HG03378 (cell line): ENCODE results near the gene RAB22A.
"Not testable (repeated sequence)": the region's sequence is repeated elsewhere in the genome, so short reads cannot be mapped to it uniquely, and the experiment has no call there.

ENCODE experiments used
- ATAC-seq: cut with Tn5 transposase; IDR thresholded peaks from one replicate; pipeline ENCODE4 v1.9.1; 2021; ENCODE audit warnings: mild to moderate bottlenecking, moderate library complexity; ENCODE audit not compliant: unreplicated experiment

RAB22A gene

GRCh38 chr20:58340853-58341252, 31.3 kb downstream of the RAB22A start:
- no peak for ATAC-seq

GRCh38 chr20:58342104-58342945, 32.8 kb downstream of the RAB22A start:
- no peak for ATAC-seq

- no peak for ATAC-seq
Observed at GRCh38 chr20:58344741-58345140, 35.2 kb downstream of the RAB22A start.

GRCh38 chr20:58349570-58349969, 40.1 kb downstream of the RAB22A start:
- no peak for ATAC-seq

GRCh38 chr20:58352468-58352867, 43.0 kb downstream of the RAB22A start:
- ATAC-seq = no peak

- ATAC-seq = no peak
Observed at GRCh38 chr20:58359441-58359840, 49.9 kb downstream of the RAB22A start.

- ATAC-seq = no peak
Observed at GRCh38 chr20:58360936-58361335, 51.4 kb downstream of the RAB22A start.

- no peak for ATAC-seq
Observed at GRCh38 chr20:58361481-58362205, 52.1 kb downstream of the RAB22A start.

- ATAC-seq = no peak
Observed at GRCh38 chr20:58362206-58362516, 52.6 kb downstream of the RAB22A start.

GRCh38 chr20:58362970-58363369, 53.5 kb downstream of the RAB22A start:
- ATAC-seq = no peak

- ATAC-seq = no peak
Observed at GRCh38 chr20:58366866-58367265, 57.4 kb downstream of the RAB22A start.

GRCh38 chr20:58372806-58373205, 63.3 kb downstream of the RAB22A start:
- ATAC-seq = no peak

- not testable (repeated sequence) for ATAC-seq
Observed at GRCh38 chr20:58373296-58373695, 63.8 kb downstream of the RAB22A start.

GRCh38 chr20:58374027-58374850, 64.7 kb downstream of the RAB22A start:
- no peak for ATAC-seq

- ATAC-seq = no peak
Observed at GRCh38 chr20:58374906-58375758, 65.6 kb downstream of the RAB22A start.

- no peak for ATAC-seq
Observed at GRCh38 chr20:58375759-58376352, 66.3 kb downstream of the RAB22A start.

- no peak for ATAC-seq
Observed at GRCh38 chr20:58377017-58377416, 67.5 kb downstream of the RAB22A start.

GRCh38 chr20:58377766-58378401, 68.4 kb downstream of the RAB22A start:
- no peak for ATAC-seq

- ATAC-seq = no peak
Observed at GRCh38 chr20:58378704-58379103, 69.2 kb downstream of the RAB22A start.

GRCh38 chr20:58381627-58382026, 72.1 kb downstream of the RAB22A start:
- no peak for ATAC-seq
